ENCODE data around the gene CUL9. TPM values are rescaled to one million over a fixed set of nuclear protein-coding genes. Genes with fewer than 3 reads are reported as not detected.

CUL9 gene
- total and polyA plus RNA-seq, 4 donors = 6.5 to 21.8 (median 7.5) TPM

DNA sequence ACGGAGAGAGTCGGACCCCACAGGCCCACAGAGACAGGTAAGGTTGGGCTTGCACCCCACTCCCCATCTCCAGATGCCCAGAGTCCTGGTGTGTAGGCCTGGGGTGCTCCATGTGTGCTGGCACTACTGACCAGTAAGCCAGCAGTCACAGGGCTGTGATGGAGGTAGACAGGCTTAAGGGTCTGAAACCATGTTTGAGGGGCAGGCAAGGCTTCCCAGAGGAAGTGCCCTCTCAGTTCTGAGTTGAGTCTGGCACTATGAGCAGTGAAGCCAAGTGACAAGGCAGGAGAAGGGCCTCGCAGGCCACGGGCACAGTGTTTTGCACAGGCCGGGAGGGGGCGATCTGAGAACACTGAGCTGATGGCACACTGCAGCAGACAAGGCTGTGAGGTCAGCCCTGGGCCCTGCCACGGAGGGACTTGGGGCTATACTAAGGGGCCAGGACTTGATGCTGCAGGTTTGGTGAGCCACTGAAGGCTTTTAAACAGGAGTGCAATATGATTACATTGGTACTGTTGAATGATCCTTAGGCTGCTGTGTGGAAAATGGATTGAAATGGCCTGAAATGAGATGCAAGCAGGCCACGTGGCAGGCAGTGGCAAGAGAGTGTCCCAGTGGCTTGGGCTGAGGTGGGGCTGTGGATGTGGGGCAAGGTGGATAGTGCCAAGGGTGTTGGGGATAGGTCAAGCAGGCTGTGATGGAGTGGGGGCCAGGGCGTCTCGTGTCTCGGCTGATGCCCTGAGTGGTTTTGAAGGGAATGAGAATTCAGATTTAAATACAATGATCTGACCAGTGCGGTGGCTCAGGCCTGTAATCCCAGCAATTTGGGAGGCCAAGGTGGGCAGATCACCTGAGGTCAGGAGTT lies 81.5 kb downstream of the CUL9 start:
- Histone ChIP-seq H3K27me3 (ENCODE audit: control insufficient read depth in 4 of 4, insufficient read depth in 4 of 4, low read length in 3 of 4) (no peaks in the 10 kb centered on the region), H3K9ac (ENCODE audit: low read depth in 1 of 2, low read length in 2 of 2) (no peak overlapping the region), H3K4me1 (ENCODE audit: control insufficient read depth in 4 of 4, insufficient read depth in 4 of 4, low read length in 3 of 4) (peaks cover 6 to 46% (median 33%) of the 10 kb centered on the region in 4 donors), H3K9me3 (ENCODE audit: control insufficient read depth in 4 of 4, low read length in 3 of 4) (no peaks in the 10 kb centered on the region), H3K4me3 (ENCODE audit: low read depth in 1 of 3, low read length in 3 of 3) (no peak overlapping the region), H3K36me3 (ENCODE audit: control insufficient read depth in 4 of 4, insufficient read depth in 3 of 4, low read depth in 1 of 4, low read length in 3 of 4) (no peaks in the 10 kb centered on the region), H3K27ac (ENCODE audit: low read depth in 1 of 2, low read length in 2 of 2) (peak overlapping the region in 1 of 2 donors; percentile 25)
- DNase-seq (ENCODE audit: low spot score) = peak; percentile 79
- 47% methylated on average over 12 of the region's 12 CpGs for whole genome bisulfite sequencing
- TF ChIP-seq, protein P1, sequence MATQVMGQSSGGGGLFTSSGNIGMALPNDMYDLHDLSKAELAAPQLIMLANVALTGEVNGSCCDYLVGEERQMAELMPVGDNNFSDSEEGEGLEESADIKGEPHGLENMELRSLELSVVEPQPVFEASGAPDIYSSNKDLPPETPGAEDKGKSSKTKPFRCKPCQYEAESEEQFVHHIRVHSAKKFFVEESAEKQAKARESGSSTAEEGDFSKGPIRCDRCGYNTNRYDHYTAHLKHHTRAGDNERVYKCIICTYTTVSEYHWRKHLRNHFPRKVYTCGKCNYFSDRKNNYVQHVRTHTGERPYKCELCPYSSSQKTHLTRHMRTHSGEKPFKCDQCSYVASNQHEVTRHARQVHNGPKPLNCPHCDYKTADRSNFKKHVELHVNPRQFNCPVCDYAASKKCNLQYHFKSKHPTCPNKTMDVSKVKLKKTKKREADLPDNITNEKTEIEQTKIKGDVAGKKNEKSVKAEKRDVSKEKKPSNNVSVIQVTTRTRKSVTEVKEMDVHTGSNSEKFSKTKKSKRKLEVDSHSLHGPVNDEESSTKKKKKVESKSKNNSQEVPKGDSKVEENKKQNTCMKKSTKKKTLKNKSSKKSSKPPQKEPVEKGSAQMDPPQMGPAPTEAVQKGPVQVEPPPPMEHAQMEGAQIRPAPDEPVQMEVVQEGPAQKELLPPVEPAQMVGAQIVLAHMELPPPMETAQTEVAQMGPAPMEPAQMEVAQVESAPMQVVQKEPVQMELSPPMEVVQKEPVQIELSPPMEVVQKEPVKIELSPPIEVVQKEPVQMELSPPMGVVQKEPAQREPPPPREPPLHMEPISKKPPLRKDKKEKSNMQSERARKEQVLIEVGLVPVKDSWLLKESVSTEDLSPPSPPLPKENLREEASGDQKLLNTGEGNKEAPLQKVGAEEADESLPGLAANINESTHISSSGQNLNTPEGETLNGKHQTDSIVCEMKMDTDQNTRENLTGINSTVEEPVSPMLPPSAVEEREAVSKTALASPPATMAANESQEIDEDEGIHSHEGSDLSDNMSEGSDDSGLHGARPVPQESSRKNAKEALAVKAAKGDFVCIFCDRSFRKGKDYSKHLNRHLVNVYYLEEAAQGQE (IDR thresholded peaks at IDR 0.05) = no peak
- TF ChIP-seq HNF4G (IDR thresholded peaks at IDR 0.05) (no peak), RAD21 (IDR thresholded peaks at IDR 0.05) (peak; percentile 98 to 100), TAF1 (conservative IDR thresholded peaks at IDR 0.05) (no peak), YY1 (IDR thresholded peaks at IDR 0.05) (no peak)
- TF ChIP-seq, protein P2, sequence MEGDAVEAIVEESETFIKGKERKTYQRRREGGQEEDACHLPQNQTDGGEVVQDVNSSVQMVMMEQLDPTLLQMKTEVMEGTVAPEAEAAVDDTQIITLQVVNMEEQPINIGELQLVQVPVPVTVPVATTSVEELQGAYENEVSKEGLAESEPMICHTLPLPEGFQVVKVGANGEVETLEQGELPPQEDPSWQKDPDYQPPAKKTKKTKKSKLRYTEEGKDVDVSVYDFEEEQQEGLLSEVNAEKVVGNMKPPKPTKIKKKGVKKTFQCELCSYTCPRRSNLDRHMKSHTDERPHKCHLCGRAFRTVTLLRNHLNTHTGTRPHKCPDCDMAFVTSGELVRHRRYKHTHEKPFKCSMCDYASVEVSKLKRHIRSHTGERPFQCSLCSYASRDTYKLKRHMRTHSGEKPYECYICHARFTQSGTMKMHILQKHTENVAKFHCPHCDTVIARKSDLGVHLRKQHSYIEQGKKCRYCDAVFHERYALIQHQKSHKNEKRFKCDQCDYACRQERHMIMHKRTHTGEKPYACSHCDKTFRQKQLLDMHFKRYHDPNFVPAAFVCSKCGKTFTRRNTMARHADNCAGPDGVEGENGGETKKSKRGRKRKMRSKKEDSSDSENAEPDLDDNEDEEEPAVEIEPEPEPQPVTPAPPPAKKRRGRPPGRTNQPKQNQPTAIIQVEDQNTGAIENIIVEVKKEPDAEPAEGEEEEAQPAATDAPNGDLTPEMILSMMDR (IDR thresholded peaks at IDR 0.05; ENCODE audit: low read depth, low read length, missing input control) = peak; percentile 84

GRCh38 chr6:43264599-43265145 lies 82.7 kb downstream of the CUL9 start:
- Histone ChIP-seq H3K27ac (ENCODE audit: low read depth in 1 of 2, low read length in 2 of 2) (peak overlapping the region; percentile 81 to 82), H3K9me3 (ENCODE audit: control insufficient read depth in 4 of 4, low read length in 3 of 4) (no peaks in the 10 kb centered on the region), H3K4me1 (ENCODE audit: control insufficient read depth in 4 of 4, insufficient read depth in 4 of 4, low read length in 3 of 4) (peaks cover 6 to 56% (median 42%) of the 10 kb centered on the region in 4 donors), H3K36me3 (ENCODE audit: control insufficient read depth in 4 of 4, insufficient read depth in 3 of 4, low read depth in 1 of 4, low read length in 3 of 4) (no peaks in the 10 kb centered on the region), H3K9ac (ENCODE audit: low read depth in 1 of 2, low read length in 2 of 2) (peak overlapping the region in 1 of 2 donors; percentile 1), H3K4me3 (ENCODE audit: low read depth in 1 of 3, low read length in 3 of 3) (no peak overlapping the region), H3K27me3 (ENCODE audit: control insufficient read depth in 4 of 4, insufficient read depth in 4 of 4, low read length in 3 of 4) (no peaks in the 10 kb centered on the region)
- DNase-seq (ENCODE audit: low spot score) = no peak
- TF ChIP-seq SP1 (IDR thresholded peaks at IDR 0.05) (no peak), HNF4A (conservative IDR thresholded peaks at IDR 0.05) (no peak), NR2F2 (IDR thresholded peaks at IDR 0.05) (no peak), HNF4G (IDR thresholded peaks at IDR 0.05) (no peak)
- TF ChIP-seq, protein P1 (IDR thresholded peaks at IDR 0.05) = no peak
- 91% methylated on average over 5 of the region's 5 CpGs for WGBS
